HepG2 (cell line): ENCODE measurements around the gene CDK12. TPM values are rescaled to one million over a fixed set of nuclear protein-coding genes. Genes with fewer than 3 reads are reported as not detected.

Source experiments
- BCL6 ChIP-seq: IDR thresholded peaks from 2 replicates; pipeline ENCODE4 v1.6.1; 2016; ENCODE audit warnings: missing genetic modification reagents, missing compliant biosample characterization
- BHLHE40 ChIP-seq: IDR thresholded peaks from 2 replicates; pipeline ENCODE4 v1.6.1; 2011; ENCODE audit warnings: low read length, improper control_type of control experiment
- ELF1 ChIP-seq: sonication (generic); formaldehyde crosslinking; IDR thresholded peaks from 2 replicates; pipeline ENCODE4 v1.4.0; 2020; ENCODE audit warnings: missing genetic modification reagents
- EZH2 ChIP-seq: conservative IDR thresholded peaks from 2 replicates; pipeline ENCODE4 v1.6.1; 2012; ENCODE audit warnings: mild to moderate bottlenecking, low read depth, low read length, moderate library complexity
- FOXA3 ChIP-seq: IDR thresholded peaks from 2 replicates; pipeline ENCODE4 v1.6.1; 2016; ENCODE audit warnings: missing genetic modification reagents, missing compliant biosample characterization
- FOXO1 ChIP-seq: sonication (generic); formaldehyde crosslinking; IDR thresholded peaks from 2 replicates; pipeline ENCODE4 v1.4.0; 2020; ENCODE audit warnings: missing genetic modification reagents
- HOXA3 ChIP-seq: sonication (generic); formaldehyde crosslinking; IDR thresholded peaks from 2 replicates; pipeline ENCODE4 v1.5.0; 2020; ENCODE audit warnings: missing genetic modification reagents
- HOXA5 ChIP-seq: sonication (generic); formaldehyde crosslinking; IDR thresholded peaks from 2 replicates; pipeline ENCODE4 v1.4.0; 2020; ENCODE audit warnings: missing genetic modification reagents
- MED8 ChIP-seq: sonication (generic); formaldehyde crosslinking; IDR thresholded peaks from 2 replicates; pipeline ENCODE4 v1.8.1; 2023; ENCODE audit warnings: mild to moderate bottlenecking, missing genetic modification reagents; ENCODE audit not compliant: insufficient replicate concordance
- PHB2 ChIP-seq: fragments of 450-650 bp; IDR thresholded peaks from 2 replicates; pipeline ENCODE4 v1.6.1; 2018; ENCODE audit not compliant: partially characterized antibody
- SP2 ChIP-seq: sonication (generic); formaldehyde crosslinking; IDR thresholded peaks from 2 replicates; pipeline ENCODE4 v1.5.1; 2020; ENCODE audit warnings: mild to moderate bottlenecking, missing genetic modification reagents
- TARDBP ChIP-seq: sonication (generic); formaldehyde crosslinking; IDR thresholded peaks from 2 replicates; pipeline ENCODE4 v1.8.0; 2022; ENCODE audit warnings: mild to moderate bottlenecking, missing genetic modification reagents
- ZBTB1 ChIP-seq: sonication (generic); formaldehyde crosslinking; IDR thresholded peaks from 2 replicates; pipeline ENCODE4 v1.4.0; 2020; ENCODE audit warnings: missing genetic modification reagents, borderline replicate concordance
- ZC3H13 ChIP-seq: sonication (generic); formaldehyde crosslinking; IDR thresholded peaks from 2 replicates; pipeline ENCODE4 v1.8.1; 2023; ENCODE audit warnings: mild to moderate bottlenecking, missing genetic modification reagents, moderate library complexity
- ZNF136 ChIP-seq: sonication (generic); formaldehyde crosslinking; IDR thresholded peaks from 2 replicates; pipeline ENCODE4 v1.8.1; 2022; ENCODE audit warnings: low read depth, mild to moderate bottlenecking, moderate library complexity, missing genetic modification reagents
- polyA plus RNA-seq, 8 experiments: library from polyadenylated mRNA; depleted of rRNA in 3 of 8; stranded (reverse) in 7 of 8; unstranded in 1 of 8; fragments of >200 nt; fragmentation: Illumina TruSeq in 4 of 8; extraction: Trizol in 4 of 8; gene quantifications; 2 replicates each; pipeline versions ENCODE4 v1.2.1 to v1.2.3, GENCODE V29; 2011 to 2016; ENCODE audit warnings: low read depth in 4 of 8, missing spikeins in 1 of 8, mixed read lengths in 1 of 8; ENCODE audit not compliant: insufficient read depth in 1 of 8
- total RNA-seq, 5 experiments: library from RNA; depleted of rRNA; stranded (reverse); fragments of >200 nt; fragmentation: Illumina TruSeq; extraction: Trizol; gene quantifications; 2 replicates each; pipeline ENCODE4 v1.2.3, GENCODE V29; 2016; ENCODE audit warnings: low read depth in 1 of 5
- TF ChIP-seq, protein P1 (sequence below): sonication (generic); formaldehyde crosslinking; IDR thresholded peaks from 2 replicates; pipeline ENCODE4 v1.8.0; 2022; ENCODE audit warnings: missing genetic modification reagents, mild to moderate bottlenecking, inconsistent platforms, borderline replicate concordance
- TF ChIP-seq, protein P2 (sequence below): IDR thresholded peaks from 2 replicates; pipeline ENCODE4 v1.6.1; 2016; ENCODE audit warnings: low read depth, missing genetic modification reagents, missing compliant biosample characterization
- TF ChIP-seq, protein P3 (sequence below): sonication (generic); formaldehyde crosslinking; IDR thresholded peaks from 2 replicates; pipeline ENCODE4 v1.5.0; 2020; ENCODE audit warnings: mild to moderate bottlenecking, missing genetic modification reagents
- TF ChIP-seq, protein P4 (sequence below): IDR thresholded peaks from 2 replicates; pipeline ENCODE4 v1.6.1; 2016; ENCODE audit warnings: control low read depth

Gene CDK12
- total and polyA plus RNA-seq, 2 of the 13 experiments (the other 11 are each of a cell fraction or from before 2014, with no cell fraction given) = 24.0 to 88.6 TPM

DNA sequence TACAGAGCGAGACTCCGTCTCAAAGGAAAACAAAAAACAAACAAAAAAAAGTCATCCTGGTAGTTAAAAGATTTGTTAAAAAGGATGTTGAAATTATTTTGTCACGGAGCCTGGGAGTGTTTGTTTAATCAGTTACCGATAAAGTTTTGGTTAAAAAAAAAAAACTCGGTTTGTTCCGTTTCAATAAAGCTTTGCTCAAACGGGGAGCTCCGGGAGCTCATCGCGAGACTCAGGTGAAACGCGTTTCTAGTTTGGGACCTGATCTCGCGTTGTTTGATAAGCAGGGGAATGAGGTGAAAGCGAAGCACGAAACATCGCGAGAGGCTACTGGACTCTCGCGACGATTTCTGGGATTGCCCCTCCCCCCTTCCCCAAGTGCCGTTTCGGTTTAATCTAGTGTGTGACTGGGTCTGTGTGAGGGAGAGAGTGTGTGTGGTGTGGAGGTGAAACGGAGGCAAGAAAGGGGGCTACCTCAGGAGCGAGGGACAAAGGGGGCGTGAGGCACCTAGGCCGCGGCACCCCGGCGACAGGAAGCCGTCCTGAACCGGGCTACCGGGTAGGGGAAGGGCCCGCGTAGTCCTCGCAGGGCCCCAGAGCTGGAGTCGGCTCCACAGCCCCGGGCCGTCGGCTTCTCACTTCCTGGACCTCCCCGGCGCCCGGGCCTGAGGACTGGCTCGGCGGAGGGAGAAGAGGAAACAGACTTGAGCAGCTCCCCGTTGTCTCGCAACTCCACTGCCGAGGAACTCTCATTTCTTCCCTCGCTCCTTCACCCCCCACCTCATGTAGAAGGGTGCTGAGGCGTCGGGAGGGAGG, at the start of gene CDK12 (continued):
- TF ChIP-seq ZBTB1 (CRISPR knock-in tag) = no peak
- TF ChIP-seq MED8 (CRISPR knock-in tag) = peak; percentile 65
- TF ChIP-seq PHB2 = no peak
- TF ChIP-seq, protein P1, sequence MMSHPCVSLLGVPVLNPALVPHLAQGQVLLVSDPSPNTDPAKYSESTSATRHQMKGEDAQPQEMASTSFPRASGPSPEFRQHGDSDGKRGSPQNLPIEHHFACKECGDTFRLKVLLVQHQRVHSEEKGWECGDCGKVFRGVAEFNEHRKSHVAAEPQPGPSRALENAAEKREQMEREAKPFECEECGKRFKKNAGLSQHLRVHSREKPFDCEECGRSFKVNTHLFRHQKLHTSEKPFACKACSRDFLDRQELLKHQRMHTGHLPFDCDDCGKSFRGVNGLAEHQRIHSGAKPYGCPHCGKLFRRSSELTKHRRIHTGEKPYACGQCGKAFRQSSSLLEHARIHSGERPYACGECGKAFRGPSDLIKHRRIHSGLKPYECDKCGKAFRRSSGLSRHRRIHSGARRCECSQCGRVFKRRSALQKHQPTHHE (CRISPR knock-in tag) = no peak
- TF ChIP-seq BCL6 (CRISPR knock-in tag) = no peak; the same call in 1 of the 2 replicates
- TF ChIP-seq ZNF136 = 0 out of 2 replicates have a peak, but pooled peaks have one; percentile 63
- TF ChIP-seq, protein P2, sequence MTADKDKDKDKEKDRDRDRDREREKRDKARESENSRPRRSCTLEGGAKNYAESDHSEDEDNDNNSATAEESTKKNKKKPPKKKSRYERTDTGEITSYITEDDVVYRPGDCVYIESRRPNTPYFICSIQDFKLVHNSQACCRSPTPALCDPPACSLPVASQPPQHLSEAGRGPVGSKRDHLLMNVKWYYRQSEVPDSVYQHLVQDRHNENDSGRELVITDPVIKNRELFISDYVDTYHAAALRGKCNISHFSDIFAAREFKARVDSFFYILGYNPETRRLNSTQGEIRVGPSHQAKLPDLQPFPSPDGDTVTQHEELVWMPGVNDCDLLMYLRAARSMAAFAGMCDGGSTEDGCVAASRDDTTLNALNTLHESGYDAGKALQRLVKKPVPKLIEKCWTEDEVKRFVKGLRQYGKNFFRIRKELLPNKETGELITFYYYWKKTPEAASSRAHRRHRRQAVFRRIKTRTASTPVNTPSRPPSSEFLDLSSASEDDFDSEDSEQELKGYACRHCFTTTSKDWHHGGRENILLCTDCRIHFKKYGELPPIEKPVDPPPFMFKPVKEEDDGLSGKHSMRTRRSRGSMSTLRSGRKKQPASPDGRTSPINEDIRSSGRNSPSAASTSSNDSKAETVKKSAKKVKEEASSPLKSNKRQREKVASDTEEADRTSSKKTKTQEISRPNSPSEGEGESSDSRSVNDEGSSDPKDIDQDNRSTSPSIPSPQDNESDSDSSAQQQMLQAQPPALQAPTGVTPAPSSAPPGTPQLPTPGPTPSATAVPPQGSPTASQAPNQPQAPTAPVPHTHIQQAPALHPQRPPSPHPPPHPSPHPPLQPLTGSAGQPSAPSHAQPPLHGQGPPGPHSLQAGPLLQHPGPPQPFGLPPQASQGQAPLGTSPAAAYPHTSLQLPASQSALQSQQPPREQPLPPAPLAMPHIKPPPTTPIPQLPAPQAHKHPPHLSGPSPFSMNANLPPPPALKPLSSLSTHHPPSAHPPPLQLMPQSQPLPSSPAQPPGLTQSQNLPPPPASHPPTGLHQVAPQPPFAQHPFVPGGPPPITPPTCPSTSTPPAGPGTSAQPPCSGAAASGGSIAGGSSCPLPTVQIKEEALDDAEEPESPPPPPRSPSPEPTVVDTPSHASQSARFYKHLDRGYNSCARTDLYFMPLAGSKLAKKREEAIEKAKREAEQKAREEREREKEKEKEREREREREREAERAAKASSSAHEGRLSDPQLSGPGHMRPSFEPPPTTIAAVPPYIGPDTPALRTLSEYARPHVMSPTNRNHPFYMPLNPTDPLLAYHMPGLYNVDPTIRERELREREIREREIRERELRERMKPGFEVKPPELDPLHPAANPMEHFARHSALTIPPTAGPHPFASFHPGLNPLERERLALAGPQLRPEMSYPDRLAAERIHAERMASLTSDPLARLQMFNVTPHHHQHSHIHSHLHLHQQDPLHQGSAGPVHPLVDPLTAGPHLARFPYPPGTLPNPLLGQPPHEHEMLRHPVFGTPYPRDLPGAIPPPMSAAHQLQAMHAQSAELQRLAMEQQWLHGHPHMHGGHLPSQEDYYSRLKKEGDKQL (CRISPR knock-in tag) = peak; percentile 19; the same call in 1 of the 2 replicates
- TF ChIP-seq HOXA3 = peak; percentile 93
- TF ChIP-seq, protein P3, sequence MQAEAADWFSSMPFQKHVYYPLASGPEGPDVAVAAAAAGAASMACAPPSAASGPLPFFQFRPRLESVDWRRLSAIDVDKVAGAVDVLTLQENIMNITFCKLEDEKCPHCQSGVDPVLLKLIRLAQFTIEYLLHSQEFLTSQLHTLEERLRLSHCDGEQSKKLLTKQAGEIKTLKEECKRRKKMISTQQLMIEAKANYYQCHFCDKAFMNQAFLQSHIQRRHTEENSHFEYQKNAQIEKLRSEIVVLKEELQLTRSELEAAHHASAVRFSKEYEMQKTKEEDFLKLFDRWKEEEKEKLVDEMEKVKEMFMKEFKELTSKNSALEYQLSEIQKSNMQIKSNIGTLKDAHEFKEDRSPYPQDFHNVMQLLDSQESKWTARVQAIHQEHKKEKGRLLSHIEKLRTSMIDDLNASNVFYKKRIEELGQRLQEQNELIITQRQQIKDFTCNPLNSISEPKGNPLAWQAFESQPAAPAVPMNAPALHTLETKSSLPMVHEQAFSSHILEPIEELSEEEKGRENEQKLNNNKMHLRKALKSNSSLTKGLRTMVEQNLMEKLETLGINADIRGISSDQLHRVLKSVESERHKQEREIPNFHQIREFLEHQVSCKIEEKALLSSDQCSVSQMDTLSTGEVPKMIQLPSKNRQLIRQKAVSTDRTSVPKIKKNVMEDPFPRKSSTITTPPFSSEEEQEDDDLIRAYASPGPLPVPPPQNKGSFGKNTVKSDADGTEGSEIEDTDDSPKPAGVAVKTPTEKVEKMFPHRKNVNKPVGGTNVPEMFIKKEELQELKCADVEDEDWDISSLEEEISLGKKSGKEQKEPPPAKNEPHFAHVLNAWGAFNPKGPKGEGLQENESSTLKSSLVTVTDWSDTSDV (CRISPR knock-in tag) = no peak
- TF ChIP-seq SP2 (CRISPR knock-in tag) = peak; percentile 2; the same call in 1 of the 2 replicates
- TF ChIP-seq FOXO1 = peak; percentile 64; the same call in 1 of the 2 replicates
- TF ChIP-seq, protein P4, sequence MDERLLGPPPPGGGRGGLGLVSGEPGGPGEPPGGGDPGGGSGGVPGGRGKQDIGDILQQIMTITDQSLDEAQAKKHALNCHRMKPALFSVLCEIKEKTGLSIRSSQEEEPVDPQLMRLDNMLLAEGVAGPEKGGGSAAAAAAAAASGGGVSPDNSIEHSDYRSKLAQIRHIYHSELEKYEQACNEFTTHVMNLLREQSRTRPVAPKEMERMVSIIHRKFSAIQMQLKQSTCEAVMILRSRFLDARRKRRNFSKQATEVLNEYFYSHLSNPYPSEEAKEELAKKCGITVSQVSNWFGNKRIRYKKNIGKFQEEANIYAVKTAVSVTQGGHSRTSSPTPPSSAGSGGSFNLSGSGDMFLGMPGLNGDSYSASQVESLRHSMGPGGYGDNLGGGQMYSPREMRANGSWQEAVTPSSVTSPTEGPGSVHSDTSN (CRISPR knock-in tag) = 0 out of 2 replicates have a peak, but pooled peaks have one; percentile 9
- peak; percentile 32; the same call in 1 of the 2 replicates for TF ChIP-seq BHLHE40
- peak; percentile 77 for TF ChIP-seq ELF1
- peak; percentile 92 for TF ChIP-seq FOXA3
- TF ChIP-seq HOXA5 = peak; percentile 95
- TF ChIP-seq TARDBP (CRISPR knock-in tag) = peak; percentile 96
- no peak; the same call in 1 of the 2 replicates for TF ChIP-seq ZC3H13 (CRISPR knock-in tag)
- no peak for TF ChIP-seq EZH2
